Common myeloid progenitor, CD34-positive (primary cell): ENCODE measurements around the gene SLC9A5.

Source experiments
- CTCF ChIA-PET: fragments of 350-600 bp; sonication (Branson Sonifier 250); formaldehyde crosslinking; loops from one replicate; lab custom pipeline; 2021; ENCODE audit warnings: antibody characterized with exemption; lab: Charles Lee
- POLR2A ChIA-PET: fragments of 350-600 bp; sonication (Branson Sonifier 250); formaldehyde crosslinking; loops from one replicate; lab custom pipeline; 2021; ENCODE audit warnings: antibody characterized with exemption; lab: Charles Lee
- DNase-seq, 3 donors: peaks; one replicate each; pipeline versions ENCODE4 v3.0.0 to v3.0.0-alpha.2; 2013
- H3K27ac ChIP-seq, 2 experiments: 1 replicate in 1 of 2; 2 replicates in 1 of 2; pipeline ENCODE4 v1.7.0; 2013; ENCODE audit warnings: inconsistent platforms in 2 of 2, low read length in 2 of 2, mild to moderate bottlenecking in 2 of 2, low read depth in 1 of 2, moderate library complexity in 1 of 2; ENCODE audit not compliant: severe bottlenecking in 2 of 2, insufficient read depth in 1 of 2, poor library complexity in 1 of 2
- H3K27me3 ChIP-seq, 5 experiments: replicated peaks in 2 of 5; 1 replicate in 3 of 5; 2 replicates in 2 of 5; pipeline versions ENCODE4 v1.6.1 to v1.7.0; 2013; ENCODE audit warnings: low read length in 4 of 5, mild to moderate bottlenecking in 2 of 5, moderate library complexity in 2 of 5, inconsistent platforms in 1 of 5; ENCODE audit not compliant: insufficient read depth in 5 of 5, control insufficient read depth in 4 of 5
- H3K36me3 ChIP-seq, 4 experiments: 1 replicate in 2 of 4; 2 replicates in 2 of 4; pipeline versions ENCODE4 v1.6.1 to v1.7.0; 2013; ENCODE audit warnings: low read length in 3 of 4, control low read depth in 1 of 4, mild to moderate bottlenecking in 1 of 4; ENCODE audit not compliant: control insufficient read depth in 4 of 4, insufficient read depth in 4 of 4
- H3K4me1 ChIP-seq, 4 experiments: 1 replicate in 3 of 4; 2 replicates in 1 of 4; pipeline versions ENCODE4 v1.6.1 to v1.7.1; 2013; ENCODE audit warnings: low read length in 3 of 4, mild to moderate bottlenecking in 3 of 4, control low read depth in 1 of 4, inconsistent platforms in 1 of 4, moderate library complexity in 1 of 4; ENCODE audit not compliant: control insufficient read depth in 4 of 4, insufficient read depth in 4 of 4; ENCODE audit errors: control extremely low read depth in 1 of 4
- H3K4me3 ChIP-seq, 7 experiments: 1 replicate in 4 of 7; 2 replicates in 3 of 7; pipeline versions ENCODE4 v1.5.1 to v1.7.0; 2013; ENCODE audit warnings: mild to moderate bottlenecking in 7 of 7, low read length in 6 of 7, moderate library complexity in 6 of 7, inconsistent platforms in 2 of 7, low read depth in 2 of 7, control low read depth in 1 of 7; ENCODE audit not compliant: insufficient read depth in 4 of 7, control insufficient read depth in 1 of 7; ENCODE audit errors: extremely low read depth in 1 of 7
- H3K9me3 ChIP-seq, 5 experiments: 1 replicate in 4 of 5; 2 replicates in 1 of 5; pipeline versions ENCODE4 v1.6.1 to v1.7.1; 2013; ENCODE audit warnings: low read length in 4 of 5, mild to moderate bottlenecking in 2 of 5, inconsistent platforms in 1 of 5, low read depth in 1 of 5, moderate library complexity in 1 of 5; ENCODE audit not compliant: control insufficient read depth in 4 of 5, insufficient read depth in 2 of 5; ENCODE audit errors: control extremely low read depth in 1 of 5

SLC9A5 gene

DNA sequence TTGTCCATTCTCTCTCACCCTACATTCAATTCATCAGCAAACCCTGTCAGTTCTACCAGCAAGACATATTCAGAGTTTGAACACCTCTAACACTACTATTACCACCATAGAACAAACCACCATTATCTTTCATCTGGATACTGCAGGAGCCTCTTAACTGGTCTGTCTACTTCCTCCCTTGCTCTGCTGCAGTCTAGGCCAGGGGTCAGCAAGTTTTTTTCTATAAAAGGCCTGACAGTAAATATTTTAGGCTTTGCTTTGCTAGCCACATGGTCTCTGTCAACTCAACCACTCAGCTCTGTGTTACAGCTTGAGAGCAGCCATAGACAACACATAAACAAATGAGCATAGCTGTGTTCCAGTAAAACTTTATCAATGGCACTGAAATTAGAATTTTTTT, 63.9 kb downstream of the SLC9A5 start:
- no peak overlapping the region for H3K4me3 ChIP-seq
- ChIA-PET POLR2A (interaction anchor here (0.7 kb wide), 1 partner anchor 42 kb away, joined by 4 read pairs; no protein-coding TSS in a partner anchor), CTCF (interaction anchor here (1.0 to 1.4 kb wide), 2 partner anchors 43 to 52 kb away, joined by 3 read pairs; no protein-coding TSS in a partner anchor)
- H3K36me3 ChIP-seq = no peaks in the 10 kb centered on the region
- no peaks in the 10 kb centered on the region for H3K9me3 ChIP-seq
- no peaks in the 10 kb centered on the region for H3K4me1 ChIP-seq
- H3K27ac ChIP-seq = no peak overlapping the region
- H3K27me3 ChIP-seq = no peaks in the 10 kb centered on the region
- DNase-seq = no peak

DNA sequence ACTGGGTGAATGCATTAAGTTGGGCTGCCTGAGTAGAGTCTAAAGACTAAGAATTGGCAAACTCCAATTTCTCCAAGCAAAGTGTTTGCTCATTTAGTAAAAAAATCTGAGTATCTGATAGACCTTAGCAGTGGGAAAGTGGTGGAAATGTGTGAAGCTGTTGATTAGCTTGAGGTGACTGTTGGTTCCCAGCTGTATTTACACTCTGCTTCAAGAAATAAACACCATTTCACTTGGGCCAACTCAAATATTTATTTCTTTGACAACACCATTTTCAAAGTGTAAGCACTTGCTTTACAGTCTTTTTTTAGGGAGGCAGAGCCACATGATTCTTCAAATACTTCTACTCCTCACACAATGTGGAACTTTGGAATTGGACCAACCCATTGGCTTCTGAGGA, 69.1 kb downstream of the SLC9A5 start:
- no peaks in the 10 kb centered on the region for H3K4me1 ChIP-seq
- CTCF ChIA-PET = interaction anchor here (0.9 to 1.3 kb wide), 2 partner anchors 9 to 10 kb away, joined by 3 read pairs; partner anchors contain the start of genes KCTD19 and LRRC36
- no peak overlapping the region for H3K27ac ChIP-seq
- no peak overlapping the region for H3K4me3 ChIP-seq
- POLR2A ChIA-PET = no interaction called here
- no peaks in the 10 kb centered on the region for H3K9me3 ChIP-seq
- H3K36me3 ChIP-seq = no peaks in the 10 kb centered on the region
- no peak for DNase-seq
- H3K27me3 ChIP-seq = peaks cover 0 to 6% (median 0%) of the 10 kb centered on the region in 5 experiments
